Panc1 (cell line): ENCODE measurements around the gene RNF25. TPM values are rescaled to one million over a fixed set of nuclear protein-coding genes. Genes with fewer than 3 reads are reported as not detected.
"Not testable (repeated sequence)": the region's sequence is repeated elsewhere in the genome, so short reads cannot be mapped to it uniquely, and the experiment has no call there.

Experiments used
- ATAC-seq: fragments of 200-7000 bp; cut with Tn5 transposase; 2 replicates; pipeline ENCODE4 v1.9.1; 2020; ENCODE audit warnings: mild to moderate bottlenecking, moderate library complexity
- BruUV-seq: library from RNA; stranded (reverse); fragments of 400-500 nt; replicated peaks from 2 replicates; lab custom pipeline; 2021; lab: Mats Ljungman, UMichigan
- CTCF ChIA-PET: fragments of 300-600 bp; sonication (Branson Sonifier 250); formaldehyde crosslinking; loops from one replicate; lab custom pipeline; 2022; ENCODE audit warnings: antibody characterized with exemption; lab: Charles Lee
- POLR2A ChIA-PET: fragments of 300-600 bp; sonication (Branson Sonifier 250); formaldehyde crosslinking; loops from one replicate; lab custom pipeline; 2022; ENCODE audit warnings: antibody characterized with exemption; lab: Charles Lee
- DNase-seq: peaks from one replicate; pipeline ENCODE4 v3.0.0-alpha.2; 2010; ENCODE audit warnings: low read depth, low spot score
- H3K27ac ChIP-seq: 2 replicates; pipeline ENCODE4 v1.5.1; 2011; ENCODE audit warnings: mild to moderate bottlenecking, low read length, inconsistent platforms
- H3K27me3 ChIP-seq: fragments of 200-500 bp; sonication (Bioruptor generic); 2 replicates; pipeline ENCODE4 v1.6.0; 2014; ENCODE audit warnings: low read length, inconsistent platforms; ENCODE audit not compliant: control insufficient read depth, insufficient read depth
- H3K36me3 ChIP-seq: fragments of 200-500 bp; sonication (Bioruptor generic); 2 replicates; pipeline ENCODE4 v1.5.1; 2014; ENCODE audit warnings: inconsistent platforms, mild to moderate bottlenecking, low read length, moderate library complexity; ENCODE audit not compliant: control insufficient read depth, insufficient read depth
- H3K4me1 ChIP-seq: 2 replicates; pipeline ENCODE4 v1.5.1; 2011; ENCODE audit warnings: inconsistent platforms, mild to moderate bottlenecking, low read length, moderate library complexity; ENCODE audit not compliant: control insufficient read depth, insufficient read depth
- H3K4me3 ChIP-seq, 2 experiments: 2 replicates each; pipeline ENCODE4 v1.5.1; 2011 to 2012; ENCODE audit warnings: low read depth in 2 of 2, low read length in 2 of 2, mild to moderate bottlenecking in 2 of 2, inconsistent platforms in 1 of 2, moderate library complexity in 1 of 2
- H3K9me3 ChIP-seq: fragments of 200-500 bp; sonication (Bioruptor generic); 2 replicates; pipeline ENCODE4 v1.5.1; 2014; ENCODE audit warnings: low read depth, mild to moderate bottlenecking, inconsistent platforms, low read length, moderate library complexity; ENCODE audit not compliant: control insufficient read depth, insufficient read depth
- CTCF ChIP-seq: fragments of 450-650 bp; IDR thresholded peaks from 2 replicates; pipeline ENCODE4 v1.5.1; 2017; ENCODE audit warnings: mild to moderate bottlenecking
- POLR2AphosphoS5 ChIP-seq: IDR thresholded peaks from 2 replicates; pipeline ENCODE4 v1.6.1; 2012; ENCODE audit warnings: mild to moderate bottlenecking, low read depth, low read length, moderate library complexity
- REST ChIP-seq, 2 experiments: IDR thresholded peaks; 2 replicates each; pipeline ENCODE4 v1.6.1; 2011 to 2012; ENCODE audit warnings: low read depth in 2 of 2, control low read depth in 1 of 2, low read length in 1 of 2, mild to moderate bottlenecking in 1 of 2, moderate library complexity in 1 of 2; ENCODE audit not compliant: insufficient read depth in 1 of 2
- SIN3A ChIP-seq: IDR thresholded peaks from 2 replicates; pipeline ENCODE4 v1.6.1; 2012; ENCODE audit warnings: low read depth, mild to moderate bottlenecking, low read length, moderate library complexity, borderline replicate concordance; ENCODE audit not compliant: insufficient read depth
- TCF7L2 ChIP-seq: IDR thresholded peaks from 2 replicates; pipeline ENCODE4 v1.6.1; 2011; ENCODE audit warnings: mild to moderate bottlenecking, low read depth, low read length, inconsistent platforms
- in situ Hi-C: cut with HindIII; loops from 2 replicates; pipeline ENCODE4 v1.10.0; 2016; ENCODE audit warnings: low sequenced_read_pairs, low pct_unique_long_range_greater_than_20kb
- intact Hi-C: fragments of 100-400 bp; cut with micrococcal nuclease; formaldehyde crosslinking; loops from one replicate; pipeline ENCODE4 v1.10.0; 2022; ENCODE audit not compliant: unreplicated experiment
- total RNA-seq: library from RNA; stranded (reverse); gene quantifications from one replicate; pipeline ENCODE4 v1.2.1, GENCODE V29; 2021; ENCODE audit not compliant: unreplicated experiment

RNF25 gene
- total RNA-seq, 1 experiment from 2014 or later: 40.4 TPM

GRCh38 chr2:218687400-218688060 lies 15.7 kb upstream of the RNF25 start:
- in situ Hi-C loops, BruUV-seq, H3K27me3 ChIP-seq, H3K9me3 ChIP-seq, H3K4me1 ChIP-seq, H3K36me3 ChIP-seq, H3K4me3 ChIP-seq, H3K27ac ChIP-seq, DNase-seq: not testable (repeated sequence)
- ChIA-PET POLR2A (interaction anchor here (1.0 kb wide), 1 partner anchor 16 kb away, joined by 3 read pairs; no protein-coding TSS in a partner anchor), CTCF (interaction anchor here (1.1 to 1.3 kb wide), 2 partner anchors 28 to 160 kb away, joined by 6 to 10 read pairs; partner anchors contain the start of genes BCS1L and ZNF142)
- ATAC-seq: peak; percentile 99
- intact Hi-C loops: loop anchor here (1.0 kb wide), 1 partner anchor 160 kb away; no protein-coding TSS in a partner anchor
- TF ChIP-seq CTCF: peak; percentile 90

GRCh38 chr2:218680061-218680460 lies 8.3 kb upstream of the RNF25 start:
- in situ Hi-C loops: no loop called here
- ATAC-seq: no peak
- POLR2A ChIA-PET: interaction anchor here (0.6 kb wide), 1 partner anchor 20 kb away, joined by 3 read pairs; the partner anchor contains the start of genes BCS1L and ZNF142

More at GRCh38 chr2:218680061-218680460, 8.3 kb upstream of the RNF25 start:
- Histone ChIP-seq H3K27ac (no peak overlapping the region), H3K4me3 (no peak overlapping the region), H3K4me1 (no peaks in the 10 kb centered on the region), H3K36me3 (no peaks in the 10 kb centered on the region; the same call in 1 of the 2 replicates), H3K9me3 (no peaks in the 10 kb centered on the region), H3K27me3 (no peaks in the 10 kb centered on the region)
- DNase-seq: no peak
- intact Hi-C loops: no loop called here
- CTCF ChIA-PET: no interaction called here
- BruUV-seq: no TSS peak
- TF ChIP-seq TCF7L2 (no peak), POLR2AphosphoS5 (no peak), SIN3A (no peak), REST (IDR thresholded peaks at IDR 0.05; ENCODE audit: insufficient read depth in 1 of 2, low read depth in 2 of 2, low read length in 1 of 2) (no peak), CTCF (no peak)
